ENCODE measurements around the gene SLC46A3.

The SLC46A3 gene

DNA sequence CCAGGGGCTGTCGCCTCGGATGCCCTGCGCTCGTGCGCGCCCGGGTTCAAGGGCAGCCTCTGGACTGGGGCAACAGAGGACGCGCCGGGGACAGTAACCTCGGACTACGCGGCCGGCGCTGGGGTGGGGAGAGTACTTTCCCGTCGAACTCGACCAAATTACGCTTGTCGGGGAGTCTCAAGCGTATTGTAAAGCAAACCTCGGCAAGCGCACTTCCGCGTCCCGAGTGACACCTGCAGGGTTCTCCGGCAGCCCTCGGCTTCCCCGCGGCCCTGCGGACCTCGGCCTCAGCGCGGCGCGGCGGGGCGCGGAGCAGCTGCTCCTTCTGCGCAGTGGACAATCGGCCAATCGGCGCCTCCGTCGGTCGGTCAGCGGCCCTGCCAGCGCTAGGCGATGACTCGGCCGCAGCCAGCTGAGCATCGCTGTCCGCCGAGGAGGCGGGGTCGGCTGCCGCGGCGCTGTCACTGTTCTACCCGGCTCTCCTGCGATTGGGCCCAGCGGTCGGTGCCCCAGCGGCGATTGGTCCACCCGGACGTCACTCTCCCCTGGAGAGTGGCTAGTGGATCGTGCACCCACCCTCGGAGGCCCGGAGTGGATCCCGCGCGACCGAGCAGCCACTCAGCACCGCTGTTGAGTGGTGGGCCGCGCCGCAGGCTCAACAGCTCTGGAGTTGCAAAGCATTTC lies at the start of gene SLC46A3:
TSS of gene SLC46A3 (minus strand) at position 428 of the 684 bp plus-strand sequence. CDS start 972 bp downstream, outside the sequence.
- intact Hi-C loops (cut with micrococcal nuclease), result loop anchor here (5.0 kb wide), 1 partner anchor 36 kb away; no protein-coding TSS in a partner anchor
- peaks cover 48% of the 10 kb centered on the region for H3K36me3 Mint-ChIP-seq (ENCODE audit: low read depth)
- peaks cover under 1% of the 10 kb centered on the region for H3K27me3 Mint-ChIP-seq
- no peaks in the 10 kb centered on the region for H3K9me3 Mint-ChIP-seq
- peak within 1 kb of the TSS; percentile 95 for H3K27ac Mint-ChIP-seq
- H3K4me1 Mint-ChIP-seq (ENCODE audit: low read depth), result peaks cover 39% of the 10 kb centered on the region
- peak within 1 kb of the TSS; percentile 94 for H3K4me3 Mint-ChIP-seq

DNA sequence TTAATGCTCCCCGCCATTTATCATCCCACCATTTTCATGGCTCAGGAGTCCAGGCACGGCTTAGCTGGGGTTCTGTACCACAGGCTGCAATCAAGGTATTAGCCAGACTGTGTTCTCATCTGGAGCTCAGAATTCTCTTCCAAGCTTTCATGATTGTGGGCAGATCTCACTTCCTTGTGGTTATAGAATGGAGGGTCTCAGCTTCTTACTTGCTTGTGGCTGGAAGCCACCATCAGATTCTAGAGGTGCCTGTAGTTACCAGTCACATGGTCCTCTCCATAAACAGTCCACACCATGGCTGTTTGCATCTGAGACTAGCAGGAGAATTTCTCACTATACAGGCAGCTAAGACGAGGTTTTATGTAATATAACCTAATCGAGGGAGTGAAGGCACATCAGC lies 45.1 kb upstream of the SLC46A3 start:
- H3K4me3 Mint-ChIP-seq, result no peak overlapping the region
- no peak overlapping the region for H3K27ac Mint-ChIP-seq
- peaks cover 15% of the 10 kb centered on the region for H3K9me3 Mint-ChIP-seq
- intact Hi-C loops (cut with micrococcal nuclease), result no loop called here
- peaks cover 7% of the 10 kb centered on the region for H3K36me3 Mint-ChIP-seq (ENCODE audit: low read depth)
- peaks cover 5% of the 10 kb centered on the region for H3K4me1 Mint-ChIP-seq (ENCODE audit: low read depth)
- peaks cover 2% of the 10 kb centered on the region for H3K27me3 Mint-ChIP-seq

DNA sequence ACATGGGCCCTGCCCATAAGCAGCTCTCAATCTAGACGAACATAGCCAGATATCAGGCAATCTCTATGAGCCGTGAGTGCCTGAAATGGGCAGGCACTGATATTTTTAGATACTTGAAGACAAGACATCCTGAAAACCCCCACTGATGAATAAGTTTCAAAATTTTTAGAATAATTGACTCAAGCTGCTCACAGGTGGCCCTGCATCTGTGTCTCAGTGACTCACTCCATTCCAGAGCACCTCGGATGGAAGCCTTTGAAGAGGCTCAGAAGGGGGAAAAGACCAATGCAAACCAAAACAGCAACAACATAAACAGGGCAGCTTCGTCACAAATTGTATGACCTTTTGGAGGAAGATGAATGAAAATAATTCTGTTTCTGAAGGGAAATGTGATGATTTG lies 42.8 kb upstream of the SLC46A3 start:
- intact Hi-C loops (cut with micrococcal nuclease), result no loop called here
- H3K4me3 Mint-ChIP-seq, result no peak overlapping the region
- H3K9me3 Mint-ChIP-seq, result peaks cover 13% of the 10 kb centered on the region

GRCh38 chr13:28755546-28755870 lies 36.7 kb upstream of the SLC46A3 start:
- intact Hi-C loops (cut with micrococcal nuclease), result no loop called here
- Mint-ChIP-seq H3K9me3 (peaks cover 23% of the 10 kb centered on the region), H3K4me3 (no peak overlapping the region), H3K27me3 (peaks cover 7% of the 10 kb centered on the region), H3K4me1 (ENCODE audit: low read depth) (peaks cover 42% of the 10 kb centered on the region), H3K27ac (peak overlapping the region; percentile 90), H3K36me3 (ENCODE audit: low read depth) (peaks cover 15% of the 10 kb centered on the region)

More for the DNA sequence above, 42.8 kb upstream of the SLC46A3 start:
- H3K27me3 Mint-ChIP-seq, result peaks cover 5% of the 10 kb centered on the region
- peaks cover 10% of the 10 kb centered on the region for H3K4me1 Mint-ChIP-seq (ENCODE audit: low read depth)
- peaks cover 9% of the 10 kb centered on the region for H3K36me3 Mint-ChIP-seq (ENCODE audit: low read depth)
- no peak overlapping the region for H3K27ac Mint-ChIP-seq

- H3K4me1 Mint-ChIP-seq (ENCODE audit: low read depth), result peaks cover 43% of the 10 kb centered on the region
- intact Hi-C loops (cut with micrococcal nuclease), result no loop called here
- peak overlapping the region; percentile 62 for H3K4me3 Mint-ChIP-seq
- peaks cover 7% of the 10 kb centered on the region for H3K27me3 Mint-ChIP-seq
- peaks cover 15% of the 10 kb centered on the region for H3K36me3 Mint-ChIP-seq (ENCODE audit: low read depth)
- H3K9me3 Mint-ChIP-seq, result peaks cover 24% of the 10 kb centered on the region
- H3K27ac Mint-ChIP-seq, result peak overlapping the region; percentile 90
These were observed 36.2 kb upstream of the SLC46A3 start for GRCh38 chr13:28754698-28755545.

DNA sequence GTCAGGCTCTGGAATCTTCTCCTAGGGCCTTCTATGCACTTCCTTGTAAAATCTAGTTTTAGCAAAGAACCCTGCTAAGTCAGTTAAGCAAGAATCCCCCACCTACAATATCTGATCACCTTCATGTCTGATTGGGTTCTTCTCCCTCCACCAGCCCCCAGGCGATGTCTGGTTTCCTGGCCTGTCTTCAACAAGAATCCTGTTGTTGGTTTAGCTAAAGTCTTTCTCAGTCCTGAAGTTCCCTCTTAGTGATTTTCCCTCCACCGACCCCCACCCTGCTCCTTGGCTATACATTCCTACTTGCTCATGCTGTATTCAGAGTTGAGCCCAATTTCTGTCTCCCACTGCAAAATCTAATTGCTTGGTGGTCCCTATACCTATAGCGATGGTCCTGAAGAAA lies 35.2 kb upstream of the SLC46A3 start:
- H3K36me3 Mint-ChIP-seq (ENCODE audit: low read depth), result peaks cover 8% of the 10 kb centered on the region
- H3K27ac Mint-ChIP-seq, result peak overlapping the region; percentile 90
- H3K27me3 Mint-ChIP-seq, result peaks cover 7% of the 10 kb centered on the region
- H3K9me3 Mint-ChIP-seq, result peaks cover 25% of the 10 kb centered on the region
- intact Hi-C loops (cut with micrococcal nuclease), result no loop called here
- H3K4me1 Mint-ChIP-seq (ENCODE audit: low read depth), result peaks cover 43% of the 10 kb centered on the region
- no peak overlapping the region for H3K4me3 Mint-ChIP-seq

- intact Hi-C loops (cut with micrococcal nuclease), result no loop called here
- Mint-ChIP-seq H3K4me1 (ENCODE audit: low read depth) (peaks cover 43% of the 10 kb centered on the region), H3K27ac (peak overlapping the region; percentile 90), H3K36me3 (ENCODE audit: low read depth) (peaks cover 5% of the 10 kb centered on the region), H3K9me3 (peaks cover 20% of the 10 kb centered on the region), H3K27me3 (peaks cover 7% of the 10 kb centered on the region), H3K4me3 (no peak overlapping the region)
These were observed 34.6 kb upstream of the SLC46A3 start for GRCh38 chr13:28753208-28753892.

GRCh38 chr13:28751175-28751960 lies 32.6 kb upstream of the SLC46A3 start:
- peaks cover 5% of the 10 kb centered on the region for H3K36me3 Mint-ChIP-seq (ENCODE audit: low read depth)
- H3K27me3 Mint-ChIP-seq, result peaks cover 2% of the 10 kb centered on the region
- intact Hi-C loops (cut with micrococcal nuclease), result no loop called here
- H3K9me3 Mint-ChIP-seq, result peaks cover 20% of the 10 kb centered on the region
- no peak overlapping the region for H3K4me3 Mint-ChIP-seq
- H3K4me1 Mint-ChIP-seq (ENCODE audit: low read depth), result peaks cover 38% of the 10 kb centered on the region
- H3K27ac Mint-ChIP-seq, result no peak overlapping the region

- no peak overlapping the region for H3K4me3 Mint-ChIP-seq
- peaks cover 42% of the 10 kb centered on the region for H3K4me1 Mint-ChIP-seq (ENCODE audit: low read depth)
- no peaks in the 10 kb centered on the region for H3K27me3 Mint-ChIP-seq
- H3K9me3 Mint-ChIP-seq, result peaks cover 20% of the 10 kb centered on the region
- H3K36me3 Mint-ChIP-seq (ENCODE audit: low read depth), result peaks cover 5% of the 10 kb centered on the region
- H3K27ac Mint-ChIP-seq, result no peak overlapping the region
- intact Hi-C loops (cut with micrococcal nuclease), result no loop called here
These were observed 31.6 kb upstream of the SLC46A3 start for GRCh38 chr13:28750187-28751045.

DNA sequence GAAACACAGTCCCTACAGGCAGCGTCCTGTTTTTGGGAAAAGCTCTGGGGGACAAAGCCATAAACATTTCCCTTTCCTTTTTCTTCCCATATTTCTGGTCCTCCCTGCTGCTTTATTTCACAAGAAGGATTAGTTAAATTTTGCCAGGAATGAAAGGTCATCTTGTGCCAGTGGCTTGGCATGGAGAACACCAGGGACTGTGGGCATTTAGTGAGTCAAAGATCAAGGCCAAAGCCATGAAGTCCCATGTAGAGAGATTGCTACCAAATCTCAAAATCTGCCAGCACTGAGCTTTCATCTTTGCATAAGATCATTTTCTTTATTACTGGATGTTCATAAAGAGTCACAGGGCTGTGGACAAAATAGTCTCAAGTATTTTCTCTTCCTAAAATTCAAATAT lies 29.1 kb upstream of the SLC46A3 start:
- Mint-ChIP-seq H3K27me3 (no peaks in the 10 kb centered on the region), H3K4me3 (no peak overlapping the region)
- intact Hi-C loops (cut with micrococcal nuclease), result no loop called here

GRCh38 chr13:28746287-28746612 lies 27.5 kb upstream of the SLC46A3 start:
- Mint-ChIP-seq H3K36me3 (ENCODE audit: low read depth) (no peaks in the 10 kb centered on the region), H3K27ac (no peak overlapping the region), H3K27me3 (no peaks in the 10 kb centered on the region), H3K9me3 (peaks cover 10% of the 10 kb centered on the region), H3K4me3 (no peak overlapping the region), H3K4me1 (ENCODE audit: low read depth) (peaks cover 54% of the 10 kb centered on the region)
- intact Hi-C loops (cut with micrococcal nuclease), result no loop called here

More for the DNA sequence above, 29.1 kb upstream of the SLC46A3 start:
- H3K4me1 Mint-ChIP-seq (ENCODE audit: low read depth), result peaks cover 44% of the 10 kb centered on the region
- peaks cover 10% of the 10 kb centered on the region for H3K9me3 Mint-ChIP-seq
- H3K27ac Mint-ChIP-seq, result no peak overlapping the region
- no peaks in the 10 kb centered on the region for H3K36me3 Mint-ChIP-seq (ENCODE audit: low read depth)

GRCh38 chr13:28744656-28745055 lies 25.9 kb upstream of the SLC46A3 start:
- Mint-ChIP-seq H3K27ac (peak overlapping the region; percentile 94), H3K36me3 (ENCODE audit: low read depth) (no peaks in the 10 kb centered on the region), H3K4me1 (ENCODE audit: low read depth) (peaks cover 52% of the 10 kb centered on the region), H3K27me3 (no peaks in the 10 kb centered on the region), H3K4me3 (peak overlapping the region; percentile 34), H3K9me3 (peaks cover 6% of the 10 kb centered on the region)
- intact Hi-C loops (cut with micrococcal nuclease), result loop anchor here (5.0 kb wide), 1 partner anchor 37 kb away; no protein-coding TSS in a partner anchor
